GM19025 (cell line): ENCODE data around the gene HECTD4.
"Not testable (repeated sequence)": the region's sequence is repeated elsewhere in the genome, so short reads cannot be mapped to it uniquely, and the experiment has no call there.

ENCODE experiments used
- ATAC-seq: cut with Tn5 transposase; IDR thresholded peaks from one replicate; pipeline ENCODE4 v1.9.1; 2021; ENCODE audit warnings: mild to moderate bottlenecking, low read depth, moderate library complexity; ENCODE audit not compliant: unreplicated experiment

The HECTD4 gene

DNA sequence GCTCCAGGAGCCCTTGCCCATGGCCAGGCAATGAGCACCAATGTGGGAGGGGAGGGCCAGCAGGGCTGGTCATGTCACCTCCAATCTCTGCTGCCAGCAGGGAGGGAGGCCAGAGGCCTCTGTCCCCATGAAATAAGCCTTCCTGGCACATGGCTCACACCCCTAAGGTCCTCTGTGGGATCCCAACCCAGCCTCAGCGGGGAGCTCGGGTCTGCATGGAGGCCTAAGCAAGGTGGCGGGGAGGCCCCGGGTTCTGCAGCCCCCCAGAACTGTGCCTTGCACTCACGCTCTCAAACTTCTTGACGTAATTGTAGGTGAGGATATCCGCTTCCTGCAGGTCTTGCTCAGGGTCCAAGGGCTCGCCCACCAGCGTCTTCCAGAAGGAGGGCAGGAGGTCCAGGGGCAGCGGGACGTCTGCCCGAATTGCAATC, 215.2 kb downstream of the HECTD4 start:
- ATAC-seq = no peak

DNA sequence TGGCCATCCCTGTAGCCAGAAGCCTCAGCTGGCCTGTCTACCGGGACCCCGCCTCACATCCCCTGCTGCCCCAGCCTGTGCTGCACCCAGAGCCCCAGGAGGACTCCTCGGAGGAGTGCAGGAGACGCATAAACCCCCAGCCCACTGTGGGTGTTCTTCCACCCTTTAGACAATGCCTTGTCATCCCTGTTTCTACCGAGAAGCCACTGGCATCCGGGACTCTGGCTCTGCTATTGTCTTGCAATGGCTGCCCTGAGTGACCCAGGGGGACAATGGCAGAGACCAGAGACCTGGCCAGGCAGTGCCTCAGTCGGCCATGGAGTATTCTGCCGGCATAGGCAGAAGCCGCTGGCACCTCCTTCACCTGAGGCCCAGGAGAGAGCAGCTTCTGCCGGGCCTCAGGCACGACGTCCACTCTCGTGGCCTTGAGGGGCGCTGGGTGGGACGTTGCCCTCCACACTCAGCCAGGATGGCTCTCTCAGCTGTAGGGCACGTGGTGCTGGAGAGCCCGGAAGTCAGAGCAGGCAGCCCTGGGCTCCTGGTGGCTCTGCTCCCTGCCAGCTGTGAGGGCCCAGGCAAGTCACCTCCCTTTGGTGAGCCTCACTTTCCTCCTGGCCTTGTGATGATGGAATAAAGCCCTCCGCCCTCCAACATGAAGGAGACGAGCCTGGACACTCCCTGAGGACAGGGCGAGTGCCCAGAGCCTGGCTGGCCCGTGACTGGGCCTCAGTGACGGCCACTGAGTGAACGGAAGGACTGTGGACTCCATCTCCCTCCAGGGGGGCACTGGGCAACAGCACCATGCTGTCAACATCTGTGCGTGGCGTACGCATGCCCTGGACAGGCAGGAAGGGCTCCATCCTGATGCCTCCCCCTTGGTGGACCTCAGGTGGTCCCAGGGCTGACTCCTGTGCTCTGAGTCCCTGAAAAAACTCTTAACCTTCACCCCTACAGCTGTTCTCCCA, 215.9 kb downstream of the HECTD4 start:
- no peak for ATAC-seq

DNA sequence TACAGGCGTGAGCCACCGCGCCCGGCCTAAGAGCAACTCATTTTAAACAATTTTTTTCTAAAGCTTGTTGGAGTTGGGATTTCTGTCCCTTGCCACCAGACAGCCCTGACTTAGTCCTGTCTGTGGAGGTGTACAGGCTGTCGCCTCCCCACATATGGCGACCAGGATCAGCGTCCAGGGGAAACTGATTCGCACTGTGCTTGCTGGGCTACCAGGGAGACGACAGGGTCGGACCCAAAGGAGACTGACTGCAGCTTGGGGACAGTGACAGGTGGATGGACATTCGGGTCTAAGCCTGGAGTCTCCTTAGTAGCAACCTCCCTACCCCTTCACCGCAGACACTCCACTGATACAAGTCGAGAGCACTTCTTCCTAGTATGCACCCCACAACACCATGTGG, 216.6 kb downstream of the HECTD4 start:
- no peak for ATAC-seq

DNA sequence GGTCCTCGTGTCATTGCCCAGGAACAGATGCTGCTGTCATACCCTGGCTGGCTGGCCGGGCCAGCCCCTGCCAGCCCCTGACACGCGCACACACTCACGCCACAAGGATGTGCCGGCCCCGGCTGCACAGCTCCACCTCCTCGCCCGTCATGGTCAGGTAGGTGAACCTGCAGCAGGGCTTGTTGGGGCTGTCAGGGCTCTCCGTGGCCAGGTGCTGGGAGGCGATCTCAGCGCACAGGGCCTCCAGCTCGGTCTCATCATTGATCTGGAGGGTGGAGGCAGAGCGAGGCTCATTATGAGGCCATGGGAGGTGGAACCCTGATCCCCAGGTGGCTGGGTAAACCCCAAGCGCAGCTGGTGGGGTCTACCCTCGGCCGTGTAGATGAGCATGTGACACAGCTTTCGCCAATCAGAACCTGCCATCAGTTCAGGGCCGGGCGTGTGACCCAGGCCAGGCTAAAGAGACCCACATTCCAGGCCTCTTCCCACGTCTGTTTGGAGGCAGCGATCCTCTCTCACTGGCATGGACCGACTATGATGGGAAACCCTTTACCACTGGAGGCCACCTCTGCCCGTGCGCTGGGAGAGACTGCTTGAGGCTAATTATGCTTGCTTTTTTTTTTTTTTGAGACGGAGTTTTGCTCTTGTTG, 218.1 kb downstream of the HECTD4 start:
- no peak for ATAC-seq

DNA sequence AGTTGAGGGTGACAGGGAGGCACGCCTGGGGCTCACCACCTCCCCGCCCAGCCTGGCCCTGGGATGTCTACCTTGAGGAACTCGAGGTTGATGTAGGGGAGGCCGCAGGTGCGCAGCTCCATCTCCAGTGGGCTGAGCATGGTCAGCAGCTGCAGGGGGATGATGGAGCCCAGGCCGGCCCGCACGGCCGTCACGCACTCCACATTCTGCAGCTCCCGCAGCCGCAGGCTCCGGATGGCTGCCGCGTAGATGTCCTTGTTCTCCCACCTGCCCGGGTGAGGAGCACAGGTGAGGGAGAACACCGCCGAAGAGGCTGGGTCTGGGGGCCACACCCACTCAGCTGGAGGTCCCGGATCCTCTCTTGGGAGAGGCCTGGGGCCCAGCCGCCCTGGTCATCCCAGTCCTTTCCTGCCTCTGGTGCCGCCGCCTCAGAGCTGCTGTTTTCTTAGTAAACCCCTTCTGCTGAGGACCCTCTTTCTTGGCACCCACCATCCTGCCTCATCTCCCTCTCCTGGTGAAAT, 218.7 kb downstream of the HECTD4 start:
- ATAC-seq = no peak

DNA sequence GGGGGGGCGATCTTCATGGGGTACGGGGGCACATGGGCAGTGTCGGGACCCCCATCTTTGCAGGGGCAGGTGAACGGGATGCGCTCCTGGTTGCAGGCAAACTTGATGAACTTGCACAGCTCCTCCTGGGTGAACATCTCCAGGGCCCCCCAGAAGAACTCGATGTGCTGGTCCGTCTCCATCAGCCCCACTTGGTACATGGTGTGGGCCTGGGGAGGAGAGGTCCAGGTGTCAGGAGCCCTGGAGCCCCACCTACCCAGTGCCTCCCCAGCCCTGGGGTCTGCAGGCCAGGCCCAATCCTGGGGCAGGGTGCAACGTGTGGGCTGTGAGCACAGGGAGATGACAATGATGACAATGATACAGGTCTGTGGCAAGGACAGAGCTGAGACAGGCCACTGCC, 219.2 kb downstream of the HECTD4 start:
- no peak for ATAC-seq

DNA sequence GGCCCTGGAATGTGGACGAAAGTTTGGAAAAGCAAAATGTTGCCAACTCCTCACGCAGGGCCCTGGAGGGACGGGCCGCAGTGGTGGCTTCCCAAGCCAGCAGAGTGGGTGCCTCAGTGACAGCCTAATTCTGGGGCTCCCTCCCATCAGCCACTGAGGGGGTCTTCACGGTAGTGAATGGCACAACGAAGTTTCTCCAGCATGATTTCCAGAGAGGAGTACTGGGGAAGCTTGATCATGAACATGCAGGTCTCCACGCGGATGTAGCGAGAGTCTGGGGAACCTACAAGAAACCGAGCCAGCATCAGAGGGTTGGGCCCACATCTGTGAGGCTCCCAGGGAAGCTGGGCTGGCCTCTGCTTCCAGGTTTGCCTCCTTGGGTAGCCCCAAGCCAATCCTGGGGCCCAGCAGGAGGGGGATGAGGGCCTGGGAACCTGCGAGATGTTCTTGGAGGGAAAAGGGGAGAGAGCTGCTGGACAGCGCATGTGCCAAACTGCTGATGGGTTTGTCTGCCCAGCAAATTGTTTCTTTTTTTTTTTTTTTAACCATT, 219.9 kb downstream of the HECTD4 start:
- ATAC-seq = no peak

DNA sequence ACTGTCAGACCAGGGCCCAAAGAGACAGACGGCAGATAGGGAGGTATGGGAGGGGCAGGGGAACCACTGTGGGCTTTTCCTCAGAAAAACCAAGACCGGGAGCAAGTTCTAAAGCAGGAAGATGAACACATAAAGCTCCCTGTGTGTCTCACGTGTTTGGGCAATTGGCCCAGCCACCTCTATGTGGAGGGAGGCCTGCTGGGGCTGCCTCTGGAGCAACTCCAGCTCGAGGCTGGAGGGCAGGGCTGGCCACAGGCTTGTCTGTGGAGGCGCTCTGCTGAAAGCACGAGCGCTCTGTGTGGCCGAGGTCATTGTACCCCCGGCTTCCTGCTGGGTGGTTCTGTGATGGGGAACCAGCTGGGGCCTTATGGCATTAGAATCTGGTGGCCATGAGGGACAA, 220.5 kb downstream of the HECTD4 start:
- ATAC-seq = no peak

DNA sequence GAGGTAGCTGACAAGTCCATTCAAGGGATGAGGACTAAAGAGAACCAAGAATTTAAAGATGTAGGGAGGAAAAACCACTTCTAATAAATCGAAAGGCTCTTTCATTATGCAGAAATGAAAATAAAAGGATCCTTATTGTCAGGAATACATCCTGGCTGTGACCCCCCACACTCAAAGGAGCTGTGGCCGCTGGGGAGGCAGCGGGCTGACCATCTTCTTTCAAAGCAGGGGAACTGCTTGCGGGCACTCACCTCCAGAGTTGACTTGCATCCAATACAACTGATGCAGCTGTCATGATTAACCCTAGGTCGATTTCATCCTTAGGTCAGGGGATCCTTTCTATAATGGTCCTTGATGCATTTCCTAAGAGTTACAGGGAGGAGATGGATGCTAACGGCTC, 221.6 kb downstream of the HECTD4 start:
- ATAC-seq = no peak

DNA sequence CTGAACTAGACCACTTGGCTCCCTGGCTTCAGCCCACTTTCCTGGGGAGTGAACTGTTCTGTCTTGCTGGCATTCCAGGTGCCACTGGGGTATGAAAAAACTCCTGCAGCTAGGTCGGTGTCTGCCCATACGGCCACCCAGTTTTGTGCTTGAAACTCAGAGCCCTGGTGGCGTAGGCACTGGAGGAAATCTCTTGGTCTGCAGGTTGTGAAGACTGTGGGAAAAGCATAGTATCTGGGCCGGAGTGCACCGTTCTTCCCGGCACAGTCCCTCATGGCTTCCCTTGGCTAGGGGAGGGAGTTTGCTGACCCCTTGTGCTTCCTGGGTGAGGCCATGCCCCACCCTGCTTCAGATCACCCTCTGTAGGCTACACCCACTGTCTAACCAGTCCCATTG, 223.1 kb downstream of the HECTD4 start:
- ATAC-seq = no peak

DNA sequence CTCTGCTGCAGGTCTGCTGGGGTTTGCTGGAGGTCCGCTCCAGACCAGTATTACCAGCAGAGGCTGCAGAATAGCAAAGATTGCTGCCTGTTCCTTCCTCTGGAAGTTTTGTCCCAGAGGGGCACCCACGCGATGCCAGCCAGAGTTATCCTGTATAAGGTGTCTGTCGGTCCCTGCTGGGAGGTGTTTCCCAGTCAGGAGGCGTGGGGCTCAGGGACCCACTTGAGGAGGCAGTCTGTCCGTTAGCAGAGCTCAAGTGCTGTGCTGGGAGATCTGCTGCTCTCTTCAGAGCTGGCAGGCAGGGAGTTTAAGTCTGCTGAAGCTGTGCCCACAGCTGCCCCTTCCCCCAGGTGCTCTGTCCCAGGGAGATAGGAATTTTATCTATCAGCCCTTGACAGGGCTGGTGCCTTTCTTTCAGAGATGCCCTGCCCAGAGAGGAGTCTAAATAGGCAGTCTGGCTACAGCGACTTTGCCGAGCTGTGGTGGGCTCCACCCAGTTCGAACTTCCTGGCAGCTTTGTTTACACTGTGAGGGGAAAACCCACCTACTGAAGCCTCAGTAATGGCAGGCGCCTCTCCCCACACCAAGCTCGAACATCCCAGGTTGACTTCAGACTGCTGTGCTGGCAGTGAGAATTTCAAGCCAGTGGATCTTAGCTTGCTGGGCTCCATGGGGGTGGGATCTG, 223.6 kb downstream of the HECTD4 start:
- not testable (repeated sequence) for ATAC-seq

DNA sequence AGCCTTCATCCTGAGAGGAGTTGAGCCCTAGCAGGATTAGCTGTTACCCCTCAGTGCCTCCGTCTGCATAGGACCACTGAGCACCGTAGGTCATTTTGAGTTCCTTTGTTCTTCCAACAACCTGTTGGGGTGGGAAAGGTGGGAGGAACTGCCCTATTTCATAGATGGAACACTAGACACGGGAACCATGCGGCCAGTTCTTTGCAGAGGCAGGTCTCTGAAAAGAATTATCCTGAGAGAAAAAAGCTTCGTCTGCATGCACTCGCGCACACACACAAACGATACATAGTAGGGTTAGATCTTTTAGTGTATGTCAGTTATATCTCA, 228.4 kb downstream of the HECTD4 start:
- no peak for ATAC-seq

DNA sequence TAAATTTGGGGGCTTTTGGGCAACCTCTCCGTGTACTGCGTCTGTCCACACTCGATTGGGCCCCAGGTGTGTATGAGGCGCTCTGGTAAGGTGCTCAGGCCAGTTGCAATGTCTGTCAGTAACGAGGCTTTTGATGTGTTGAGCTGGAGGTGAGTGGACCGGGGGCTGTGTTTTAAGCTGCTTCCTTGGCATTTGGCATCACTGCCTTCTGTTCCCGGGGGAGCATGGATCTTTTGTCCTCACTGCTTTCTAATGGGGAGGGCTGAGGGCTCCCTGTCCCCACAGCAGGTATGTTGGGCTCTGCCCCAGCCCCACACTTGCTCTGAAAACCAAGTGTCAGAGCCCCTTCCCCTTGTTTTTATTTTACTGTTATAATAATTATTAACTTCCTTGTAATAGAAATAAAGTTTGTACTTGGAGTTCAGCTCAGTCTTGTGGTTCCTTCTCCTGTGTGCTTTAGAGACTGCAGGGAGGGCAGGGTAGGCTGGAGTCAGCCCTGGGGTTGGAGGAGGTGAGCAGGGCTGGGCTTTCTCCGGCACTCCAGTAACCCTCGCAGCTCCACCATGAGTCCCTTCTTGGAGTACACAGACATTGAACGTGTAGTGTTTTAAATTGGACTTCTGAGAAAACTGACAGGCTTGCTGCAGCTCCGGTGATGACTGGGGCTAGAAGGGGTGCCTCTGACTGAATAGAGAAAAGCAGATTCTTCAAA, 228.9 kb downstream of the HECTD4 start:
- ATAC-seq = no peak

DNA sequence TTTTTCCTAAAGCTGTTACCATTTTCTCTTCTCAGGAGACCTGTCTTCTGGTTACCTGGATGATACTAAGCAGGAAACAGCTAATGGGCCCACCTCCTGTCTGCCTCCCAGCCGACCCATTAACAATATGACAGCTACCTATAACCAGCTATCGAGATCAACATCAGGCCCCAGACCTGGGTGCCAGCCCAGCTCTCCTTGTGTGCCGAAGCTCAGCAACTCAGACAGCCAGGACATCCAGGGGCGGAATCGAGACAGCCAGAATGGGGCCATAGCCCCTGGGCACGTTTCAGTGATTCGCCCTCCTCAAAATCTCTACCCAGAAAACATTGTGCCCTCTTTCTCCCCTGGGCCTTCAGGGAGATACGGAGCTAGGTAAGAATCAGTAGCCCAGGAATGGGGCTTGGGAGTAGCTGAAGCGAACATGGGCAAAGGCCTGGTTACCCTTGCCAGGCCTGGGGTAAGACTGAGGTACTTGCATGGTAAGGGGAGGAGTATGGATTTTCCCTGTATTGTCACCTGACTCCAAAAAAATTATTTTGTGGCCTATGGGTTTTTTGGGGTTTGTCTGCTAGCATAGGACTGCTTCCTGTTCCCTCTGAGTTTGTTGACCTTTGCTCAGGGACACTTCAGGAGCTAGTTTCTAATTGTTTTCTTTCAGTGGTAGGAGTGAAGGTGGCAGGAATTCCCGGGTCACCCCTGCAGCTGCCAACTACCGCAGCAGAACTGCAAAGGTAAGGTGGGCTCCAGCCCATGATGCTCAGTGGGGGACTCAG, 230.3 kb downstream of the HECTD4 start:
- no peak for ATAC-seq

DNA sequence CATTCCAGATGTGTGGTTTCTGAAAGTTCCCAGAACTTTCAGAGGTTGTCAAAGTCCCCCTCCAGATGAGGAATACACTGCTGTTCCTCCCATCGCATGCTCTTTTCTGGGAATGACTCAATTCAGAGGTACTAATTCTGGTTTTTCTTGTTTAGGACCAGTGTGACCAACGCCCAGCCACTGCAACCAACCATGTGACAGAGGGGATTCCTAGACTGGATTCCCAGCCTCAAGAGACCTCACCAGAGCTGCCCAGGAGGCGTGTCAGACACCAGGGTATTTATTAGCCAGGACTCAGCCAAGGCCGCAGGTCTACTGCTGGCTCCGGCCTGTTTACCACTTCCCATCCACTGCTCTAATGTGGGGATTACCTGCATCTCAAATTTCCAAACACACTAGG, 232.6 kb downstream of the HECTD4 start:
- ATAC-seq = no peak

DNA sequence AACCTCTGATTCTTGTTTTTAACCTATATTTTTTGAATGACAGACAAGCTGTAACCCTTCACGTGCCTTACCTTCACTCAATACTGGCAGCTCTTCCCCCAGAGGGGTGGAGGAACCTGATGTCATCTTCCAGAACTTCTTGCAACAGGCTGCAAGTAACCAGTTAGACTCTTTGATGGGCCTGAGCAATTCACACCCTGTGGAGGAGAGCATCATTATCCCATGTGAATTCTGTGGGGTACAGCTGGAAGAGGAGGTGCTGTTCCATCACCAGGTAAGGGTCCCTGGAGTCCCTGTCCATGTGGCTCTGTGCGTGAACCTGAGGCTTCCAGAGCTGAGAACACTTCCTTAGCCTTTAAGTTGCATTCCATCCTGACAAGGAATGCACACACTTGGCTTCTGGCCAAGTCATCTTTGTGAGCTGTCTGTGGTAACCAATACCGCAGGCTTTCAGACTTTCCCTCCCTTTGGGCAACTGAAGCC, 234.2 kb downstream of the HECTD4 start:
- no peak for ATAC-seq

DNA sequence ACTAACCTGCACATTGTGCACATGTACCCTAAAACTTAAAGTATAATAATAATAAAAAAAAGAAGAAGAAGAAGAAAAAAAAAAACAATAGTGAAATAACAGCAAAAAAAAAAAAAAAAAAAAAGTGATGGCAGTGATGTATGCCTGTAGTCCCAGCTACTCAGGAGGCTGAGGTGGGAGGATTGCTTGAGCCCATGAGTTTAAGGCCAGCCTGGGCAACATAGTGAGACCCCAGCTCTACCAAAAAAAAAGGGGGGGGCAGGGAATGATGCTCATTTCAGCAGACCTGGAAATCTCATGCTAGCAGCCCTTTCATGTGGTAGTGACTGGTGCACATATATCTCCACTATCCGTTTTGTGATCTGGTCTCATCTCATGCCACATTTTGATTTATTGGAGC, 236.1 kb downstream of the HECTD4 start:
- no peak for ATAC-seq

DNA sequence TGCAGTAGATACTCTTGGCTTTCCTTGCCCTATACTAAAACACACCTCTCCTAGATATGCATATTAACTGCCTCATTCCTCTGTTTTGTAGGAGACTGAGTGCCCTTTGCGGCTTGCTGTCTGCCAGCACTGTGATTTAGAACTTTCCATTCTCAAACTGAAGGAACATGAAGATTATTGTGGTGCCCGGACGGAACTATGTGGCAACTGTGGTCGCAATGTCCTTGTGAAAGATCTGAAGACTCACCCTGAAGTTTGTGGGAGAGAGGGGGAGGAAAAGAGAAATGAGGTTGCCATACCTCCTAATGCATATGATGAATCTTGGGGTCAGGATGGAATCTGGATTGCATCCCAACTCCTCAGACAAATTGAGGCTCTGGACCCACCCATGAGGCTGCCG, 241.5 kb downstream of the HECTD4 start:
- no peak for ATAC-seq

DNA sequence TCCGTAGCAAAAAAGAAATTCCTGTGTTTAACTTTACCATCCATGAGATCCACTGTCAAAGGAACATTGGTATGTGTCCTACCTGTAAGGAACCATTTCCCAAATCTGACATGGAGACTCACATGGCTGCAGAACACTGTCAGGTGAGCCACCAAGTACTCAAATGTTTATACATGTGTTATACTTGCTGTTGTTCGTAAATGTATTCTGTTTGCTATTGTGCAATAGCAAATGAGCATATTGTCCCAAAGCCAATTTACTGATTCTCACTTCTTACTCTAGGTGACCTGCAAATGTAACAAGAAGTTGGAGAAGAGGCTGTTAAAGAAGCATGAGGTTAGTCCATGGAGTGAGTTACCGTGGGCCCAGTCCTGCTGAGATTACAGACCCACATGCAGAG, 247.5 kb downstream of the HECTD4 start:
- no peak for ATAC-seq
